Epidermal melanocyte (primary cell): Measurements from ENCODE around the gene NDUFA5.
A peak's percentile ranks its signal among the peaks of the same experiment; 100 is the strongest.
"Not testable (repeated sequence)": the region's sequence is repeated elsewhere in the genome, so short reads cannot be mapped to it uniquely, and the experiment has no call there.

Experiments used
- DNase-seq: peaks from one replicate; pipeline ENCODE4 v3.0.0; 2011; ENCODE audit warnings: low spot score; ENCODE audit not compliant: insufficient read length

The NDUFA5 gene

GRCh38 chr7:123557016-123557397 is 611 bp downstream of the NDUFA5 start:
- no peak for DNase-seq

GRCh38 chr7:123555484-123555883 is 2.1 kb downstream of the NDUFA5 start:
- DNase-seq, result no peak

- DNase-seq, result no peak
Measured at GRCh38 chr7:123553159-123553558, 4.5 kb downstream of the NDUFA5 start.

GRCh38 chr7:123552641-123553040 is 5.0 kb downstream of the NDUFA5 start:
- no peak for DNase-seq

GRCh38 chr7:123552134-123552533 is 5.5 kb downstream of the NDUFA5 start:
- not testable (repeated sequence) for DNase-seq

- DNase-seq, result no peak
Measured at GRCh38 chr7:123548406-123548805, 9.2 kb downstream of the NDUFA5 start.

GRCh38 chr7:123539871-123540270 is 17.7 kb downstream of the NDUFA5 start:
- no peak for DNase-seq

- no peak for DNase-seq
Measured at GRCh38 chr7:123538897-123539296, 18.7 kb downstream of the NDUFA5 start.

GRCh38 chr7:123538189-123538714 is 19.4 kb downstream of the NDUFA5 start:
- no peak for DNase-seq

- no peak for DNase-seq
Measured at GRCh38 chr7:123537026-123537642, 20.5 kb downstream of the NDUFA5 start.

GRCh38 chr7:123535517-123535916 is 22.1 kb downstream of the NDUFA5 start:
- DNase-seq, result no peak

GRCh38 chr7:123534383-123535260 is 23.0 kb downstream of the NDUFA5 start, which contains the start of gene IQUB:
TSS of gene IQUB (minus strand) at chr7:123534595. CDS start at chr7:123512340, 22,255 bp downstream.
- peak; percentile 88 for DNase-seq

- no peak for DNase-seq
Measured at GRCh38 chr7:123533929-123534382, 23.7 kb downstream of the NDUFA5 start.

- DNase-seq, result no peak
Measured at GRCh38 chr7:123533553-123533917, 24.1 kb downstream of the NDUFA5 start.

GRCh38 chr7:123532788-123533552 is 24.6 kb downstream of the NDUFA5 start:
- DNase-seq, result not testable (repeated sequence)

GRCh38 chr7:123532343-123532742 is 25.3 kb downstream of the NDUFA5 start:
- not testable (repeated sequence) for DNase-seq

GRCh38 chr7:123530035-123530591 is 27.5 kb downstream of the NDUFA5 start:
- not testable (repeated sequence) for DNase-seq

- no peak for DNase-seq
Measured at GRCh38 chr7:123528265-123528664, 29.4 kb downstream of the NDUFA5 start.

- not testable (repeated sequence) for DNase-seq
Measured at GRCh38 chr7:123527712-123528225, 29.8 kb downstream of the NDUFA5 start.

- DNase-seq, result not testable (repeated sequence)
Measured at GRCh38 chr7:123526533-123526932, 31.1 kb downstream of the NDUFA5 start.

- no peak for DNase-seq
Measured at GRCh38 chr7:123522066-123522465, 35.6 kb downstream of the NDUFA5 start.
